Activated CD8-positive, alpha-beta memory T cell treated with anti-CD3 and anti-CD28 coated beads for 48 hours (primary cell): ENCODE results near the gene CAMKV.

Experiments used
- DNase-seq, 3 experiments: peaks; one replicate each; pipeline ENCODE4 v3.0.0-alpha.2; 2020; ENCODE audit warnings: low read depth in 2 of 3, low spot score in 2 of 3

Gene CAMKV

DNA sequence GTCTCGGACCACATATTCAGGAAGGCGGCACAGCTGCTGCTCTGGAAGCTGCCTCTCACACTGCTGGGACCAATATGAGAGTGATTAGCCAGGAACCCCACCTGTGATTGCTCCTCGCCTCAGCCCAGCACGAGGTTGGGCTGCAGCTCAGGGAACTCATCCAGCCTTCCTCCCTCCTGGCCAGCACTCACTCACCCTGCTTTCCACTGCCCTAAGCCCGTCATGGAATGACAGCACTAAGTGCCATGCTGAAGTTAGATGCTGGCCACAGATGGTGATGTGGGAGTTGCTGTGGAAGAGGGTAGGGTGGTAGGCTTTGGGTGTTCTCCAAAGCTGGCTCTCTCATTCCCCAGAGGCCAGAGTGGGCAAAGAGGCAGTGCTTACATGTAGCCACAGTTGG lies 26.6 kb upstream of the CAMKV start:
- DNase-seq, result no peak

DNA sequence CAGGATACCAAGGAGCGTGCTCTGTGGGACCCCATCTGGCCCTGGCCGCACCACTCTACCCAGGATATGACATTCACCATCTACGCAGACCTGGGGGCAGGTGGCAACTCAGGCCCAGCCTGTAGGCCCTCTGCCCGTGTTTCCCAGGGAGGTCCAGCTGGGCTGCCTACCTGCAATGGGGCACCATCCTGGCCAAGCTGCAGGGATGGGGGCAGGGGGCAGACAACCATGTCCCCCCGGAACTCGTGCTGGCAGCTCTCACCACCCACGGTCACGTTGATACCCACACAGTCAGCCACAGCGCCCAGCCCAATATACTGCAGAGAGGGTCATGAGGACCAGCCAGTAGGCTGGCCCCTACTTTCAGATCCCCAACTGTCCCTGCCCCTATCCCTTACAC lies 26.1 kb upstream of the CAMKV start:
- no peak for DNase-seq

DNA sequence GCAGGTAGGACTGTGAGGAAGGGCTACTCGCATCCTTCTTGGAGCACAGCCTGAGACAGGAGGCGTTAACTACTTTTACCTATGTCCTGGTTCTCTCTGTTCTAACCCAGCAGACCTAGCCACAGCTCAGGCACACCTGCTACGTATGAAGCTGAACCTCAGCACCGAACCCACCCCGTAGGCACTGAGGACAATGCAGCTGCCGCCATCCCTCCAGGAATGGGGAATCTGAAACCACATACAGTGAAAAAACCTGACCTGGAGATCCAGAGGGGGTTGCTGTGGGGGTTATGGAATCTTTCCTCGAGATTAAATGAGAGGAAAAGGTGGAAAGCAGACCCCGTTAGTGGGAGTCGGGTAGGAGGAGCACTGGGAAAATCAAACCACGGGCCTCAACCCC lies 19.6 kb upstream of the CAMKV start:
- no peak for DNase-seq

DNA sequence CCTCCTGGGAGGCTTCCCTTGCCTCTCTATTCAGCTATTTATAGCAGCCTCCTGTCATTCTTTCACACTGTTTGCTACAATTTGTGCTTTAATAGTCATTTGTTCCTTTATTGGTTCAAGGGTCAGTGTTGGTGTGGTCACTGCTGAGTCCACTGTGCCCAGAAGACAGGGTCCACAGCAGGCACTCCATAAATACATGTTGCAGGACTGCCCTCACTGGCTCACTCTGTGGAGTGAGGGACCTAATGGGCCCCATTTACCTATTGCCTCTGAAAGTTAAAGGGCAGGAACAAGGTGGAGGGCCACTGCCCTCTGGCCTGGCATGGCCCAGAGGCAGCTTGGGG lies 17.2 kb upstream of the CAMKV start:
- no peak for DNase-seq

DNA sequence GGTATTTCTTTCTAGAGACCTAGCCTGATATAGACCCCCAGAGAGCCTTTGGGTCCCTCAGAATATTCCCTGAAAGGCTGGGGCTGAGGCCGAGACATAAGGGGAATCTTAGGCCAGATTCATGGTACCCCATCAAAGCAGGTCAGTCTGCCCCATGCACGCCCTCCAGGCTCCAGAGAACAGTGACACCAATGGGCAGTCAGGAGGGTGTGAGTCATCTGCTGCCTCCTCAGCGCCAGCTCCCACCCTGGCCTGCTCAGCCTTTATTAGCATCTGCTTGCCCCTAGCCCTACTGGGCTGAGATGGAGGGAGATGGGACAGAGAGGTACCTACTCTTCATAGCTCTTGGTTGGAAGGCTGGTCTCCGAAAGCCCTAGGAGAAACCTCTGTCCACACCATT lies 14.3 kb upstream of the CAMKV start:
- DNase-seq, result no peak

DNA sequence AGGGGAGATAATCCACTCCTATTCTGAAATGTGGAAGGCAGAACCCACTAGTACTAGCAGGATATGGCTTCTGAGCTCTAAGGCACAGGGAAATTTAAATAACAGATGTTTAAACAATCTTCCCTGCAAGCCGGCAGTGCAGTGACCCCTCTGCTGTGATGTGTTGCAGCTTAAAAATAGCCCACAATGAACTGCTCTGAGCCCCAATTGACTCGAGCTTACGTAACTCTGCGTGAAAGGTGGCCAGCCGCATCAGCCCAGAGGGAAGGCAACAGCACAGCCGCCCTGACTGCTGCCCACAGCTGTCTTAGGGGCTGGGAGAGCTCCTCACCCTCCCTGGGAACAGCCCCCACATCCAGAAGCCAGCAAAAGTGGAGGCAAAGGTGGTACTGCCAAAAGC lies 12.5 kb upstream of the CAMKV start:
- no peak for DNase-seq

DNA sequence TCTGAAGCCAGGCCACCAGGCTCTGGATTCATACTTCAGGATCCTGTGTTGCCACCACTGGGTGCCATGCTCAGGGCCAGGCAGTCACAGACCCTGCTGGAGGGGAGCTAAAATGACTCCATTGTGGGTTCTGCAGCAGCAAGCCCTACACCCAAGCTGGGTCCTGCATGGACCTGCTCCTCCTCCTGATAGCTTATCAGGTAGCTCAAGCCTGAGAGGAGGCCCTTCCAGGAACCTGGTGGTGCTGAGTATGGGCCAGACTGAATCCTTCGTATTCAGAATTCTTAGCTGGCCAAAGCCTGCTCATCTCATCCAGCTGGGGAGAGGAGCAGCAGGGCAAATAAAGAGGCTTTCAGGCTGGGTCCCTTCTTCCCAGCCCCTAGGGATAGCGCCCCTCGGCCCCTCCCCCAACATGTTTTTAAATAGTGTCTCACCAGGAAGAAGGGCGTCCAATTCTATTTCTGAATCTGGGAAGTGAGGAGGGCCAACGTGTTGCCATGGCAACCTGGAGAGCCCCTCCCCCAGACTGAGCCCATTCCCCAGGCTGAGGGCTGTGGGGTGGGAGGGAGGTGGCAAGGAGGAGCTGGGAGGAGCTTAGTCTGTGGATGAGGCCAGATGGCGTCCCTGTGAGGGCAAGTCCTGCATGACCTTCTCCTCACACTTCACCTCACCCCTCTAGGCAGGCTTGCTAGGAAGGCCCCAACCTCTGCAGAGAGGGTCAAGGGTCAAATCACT lies 11.0 kb upstream of the CAMKV start:
- no peak for DNase-seq

DNA sequence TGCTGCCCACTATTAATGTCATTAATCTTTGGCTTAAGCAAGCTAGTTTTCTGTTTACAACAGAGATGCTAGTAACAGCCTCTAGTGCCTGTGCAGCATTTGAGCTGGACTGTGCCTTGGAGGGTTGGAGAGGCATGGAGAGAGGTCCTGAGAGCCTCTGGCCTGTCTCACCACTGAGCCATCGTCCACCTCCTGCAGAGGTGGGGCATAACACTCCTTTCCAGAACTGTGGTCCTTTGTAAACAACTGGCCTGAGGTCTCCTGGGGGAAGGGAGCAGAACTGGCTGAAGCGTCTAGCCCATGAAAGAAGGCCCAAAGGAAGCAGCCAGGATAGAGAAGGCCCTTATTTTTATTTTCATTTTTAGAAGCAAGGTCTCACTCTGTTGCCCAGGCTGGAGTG lies 10.0 kb upstream of the CAMKV start:
- DNase-seq, result no peak

DNA sequence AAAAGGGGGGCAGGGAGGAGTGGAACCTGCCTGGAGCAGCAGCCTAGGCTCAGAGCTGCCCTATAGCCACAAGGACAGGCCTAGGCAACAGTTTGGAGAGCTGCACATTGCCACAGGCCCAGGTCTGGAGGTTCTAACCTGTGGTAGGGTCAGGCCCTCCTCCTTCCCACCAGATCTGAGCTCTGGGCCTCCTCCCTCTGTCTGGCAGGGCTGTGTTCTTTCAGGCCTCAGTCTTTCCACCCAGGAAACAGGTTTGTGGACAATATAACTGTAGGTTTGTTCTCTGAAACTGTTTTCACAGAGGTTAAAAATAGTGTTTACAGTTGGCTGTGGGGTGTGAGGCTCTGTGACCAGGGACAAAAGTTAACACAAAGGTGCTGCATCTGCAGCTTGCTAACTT lies 9.0 kb upstream of the CAMKV start:
- DNase-seq, result no peak

DNA sequence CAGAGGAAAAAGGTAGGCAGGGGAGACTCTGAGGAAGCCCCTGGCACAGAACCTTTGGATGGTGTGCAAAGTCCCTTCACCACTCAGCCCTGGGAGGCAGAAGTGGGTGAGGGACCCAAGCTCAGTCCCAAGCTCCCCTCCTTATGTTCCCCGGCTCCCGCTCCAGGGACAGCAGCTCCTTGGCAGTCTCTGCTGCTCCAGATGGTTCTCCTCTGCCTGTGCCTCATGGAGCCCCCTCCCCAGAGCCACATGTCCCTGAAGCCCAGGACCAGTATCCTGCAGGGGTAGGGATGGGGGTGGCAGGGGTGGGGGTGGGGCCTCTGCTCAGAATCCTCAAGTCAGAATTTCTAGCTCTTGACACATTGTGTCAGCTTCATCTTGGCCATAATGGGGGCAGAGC lies 8.0 kb upstream of the CAMKV start:
- no peak for DNase-seq

DNA sequence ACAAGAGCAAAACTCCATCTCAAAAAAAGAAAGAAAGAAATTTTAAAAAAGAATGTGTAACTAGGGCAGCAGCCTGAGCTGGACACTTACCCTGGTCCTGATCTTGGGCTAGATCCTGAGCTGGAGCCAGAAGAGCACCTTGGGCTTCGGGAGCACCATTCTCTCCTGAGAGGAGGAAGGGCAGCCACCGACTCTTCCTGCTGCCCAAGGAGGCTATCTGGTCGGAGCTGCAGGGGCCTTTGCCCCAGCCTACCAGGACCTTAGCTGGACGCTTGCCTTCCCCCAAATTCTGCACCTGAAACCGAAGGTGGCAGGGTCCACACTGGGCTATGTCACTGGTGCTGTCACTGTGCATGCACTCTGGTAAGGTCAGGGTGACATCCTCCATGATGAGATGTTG lies 6.9 kb upstream of the CAMKV start:
- no peak for DNase-seq

DNA sequence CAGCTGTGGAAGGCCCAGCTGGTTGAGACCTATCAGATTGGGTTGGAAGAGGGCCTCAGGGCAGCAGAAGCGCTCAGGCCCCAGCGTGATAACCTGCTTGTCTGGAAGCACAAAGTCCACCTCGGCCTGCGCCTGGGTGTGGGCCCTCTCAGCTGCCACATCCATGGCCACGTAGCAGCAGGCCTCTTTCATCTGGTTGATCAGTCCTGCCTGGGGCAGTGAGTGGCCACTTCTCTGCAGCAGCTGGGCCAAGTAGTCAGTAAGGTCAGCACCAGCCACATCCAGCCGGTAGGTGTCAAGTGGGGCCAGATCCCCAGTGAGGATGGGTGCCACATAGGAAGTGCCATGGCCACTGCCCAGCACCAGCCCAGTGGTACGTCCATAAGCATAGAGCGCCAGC lies 3.9 kb upstream of the CAMKV start:
- DNase-seq, result no peak

DNA sequence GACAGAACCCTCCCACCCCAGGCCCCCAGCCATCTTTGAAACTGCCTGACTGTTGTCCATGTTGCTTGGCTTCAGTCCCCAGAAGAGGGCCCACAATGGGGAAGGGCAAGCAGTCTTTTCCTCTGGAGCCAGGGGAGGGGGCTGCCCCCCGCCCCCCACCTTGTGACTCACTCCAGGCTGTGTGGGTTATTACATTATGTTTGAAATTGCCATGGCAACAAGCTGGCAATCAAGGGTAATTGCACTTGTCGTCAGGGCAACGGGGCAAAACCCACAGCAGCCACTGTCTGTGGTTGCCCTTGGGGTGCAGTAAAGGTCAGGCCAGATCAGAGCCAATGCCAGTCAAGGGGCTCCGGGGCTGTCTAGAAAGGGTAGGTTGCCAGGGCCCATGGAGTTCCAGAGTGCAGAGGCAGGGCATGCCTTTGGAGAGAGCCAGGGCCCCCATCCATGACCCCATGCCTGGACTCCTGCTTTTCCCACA lies 3.1 kb upstream of the CAMKV start:
- DNase-seq, result no peak

DNA sequence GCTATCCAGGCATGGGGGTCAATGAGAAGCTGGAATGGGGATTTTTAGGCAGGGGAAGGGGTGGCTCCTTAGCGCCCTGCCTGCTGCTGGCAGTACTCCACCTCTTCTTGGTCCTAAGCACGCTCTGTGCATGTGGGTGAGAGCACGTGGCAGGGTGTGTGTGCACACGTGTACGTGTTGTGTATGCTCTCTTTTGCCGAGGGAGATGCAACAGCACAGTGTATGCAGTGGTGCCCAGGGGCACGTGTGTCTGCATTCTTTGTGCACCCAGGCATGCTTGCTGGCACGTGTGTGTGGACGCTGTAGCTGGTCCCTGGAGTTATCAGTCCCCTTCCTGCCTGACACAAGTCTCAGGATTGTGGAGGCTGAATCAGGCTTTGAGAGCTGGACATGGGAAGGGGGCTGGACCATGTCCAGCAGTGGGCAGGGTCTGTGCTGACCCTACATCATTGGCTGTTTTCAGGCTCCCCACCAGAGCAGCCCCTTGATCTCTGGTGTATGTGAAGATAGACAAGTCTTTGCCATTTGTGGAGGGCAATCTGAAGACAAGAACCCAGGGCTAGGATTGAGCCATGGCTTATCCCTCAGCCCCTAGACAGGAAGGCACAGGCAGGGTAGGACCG lies 1.9 kb upstream of the CAMKV start:
- no peak for DNase-seq

DNA sequence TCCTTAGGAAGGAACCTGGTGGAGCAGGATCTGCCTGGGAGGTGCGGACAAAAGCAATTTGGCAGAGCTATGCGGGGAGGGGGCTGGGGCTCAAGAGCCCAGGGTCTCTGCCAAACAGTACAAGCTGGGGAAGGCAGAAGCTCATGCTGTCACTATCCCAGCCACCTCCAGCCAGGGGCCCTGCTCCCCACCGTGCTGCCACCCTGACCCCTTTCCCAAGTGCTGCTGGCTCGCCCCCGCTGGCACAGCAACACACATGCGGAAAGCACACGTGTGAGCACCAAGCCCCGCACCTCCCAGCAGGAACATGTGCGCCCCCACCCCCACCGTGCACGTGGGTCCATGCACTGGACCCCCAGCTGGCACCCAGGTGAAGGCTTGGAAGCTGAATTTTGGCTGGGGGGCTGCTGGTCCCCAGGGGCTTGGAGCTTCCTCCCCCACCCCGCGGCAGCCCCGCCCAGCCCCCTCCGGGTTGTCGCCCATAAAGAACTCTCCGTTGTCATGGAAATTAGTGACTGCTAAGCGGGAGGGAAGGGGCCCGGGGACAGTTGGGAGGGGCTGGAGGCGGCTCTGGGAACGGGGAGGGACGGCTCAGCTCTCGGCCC lies 742 bp downstream of the CAMKV start:
- no peak for DNase-seq

DNA sequence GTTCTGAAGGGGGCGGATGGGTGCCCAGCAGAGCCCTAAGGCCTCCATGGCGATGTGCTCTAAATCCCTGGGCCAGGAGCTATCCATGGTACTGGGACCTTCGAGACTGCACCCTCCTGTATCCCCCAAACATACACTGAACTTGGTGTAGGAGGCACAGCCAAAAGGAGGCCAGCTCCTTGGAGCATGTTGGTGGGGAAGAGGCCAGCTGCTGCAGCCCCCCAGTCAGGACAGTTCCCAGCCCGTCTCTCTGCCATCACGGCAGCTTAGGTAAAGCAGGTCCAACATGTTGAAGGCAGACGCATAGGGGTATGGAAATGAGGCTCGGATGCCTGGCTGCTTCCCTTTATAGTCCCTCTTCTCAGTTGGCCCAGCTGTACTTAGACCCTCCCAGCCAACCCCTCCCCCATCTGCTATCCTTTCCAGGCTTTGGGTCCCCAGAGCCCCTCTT lies 1.8 kb downstream of the CAMKV start:
- no peak for DNase-seq

DNA sequence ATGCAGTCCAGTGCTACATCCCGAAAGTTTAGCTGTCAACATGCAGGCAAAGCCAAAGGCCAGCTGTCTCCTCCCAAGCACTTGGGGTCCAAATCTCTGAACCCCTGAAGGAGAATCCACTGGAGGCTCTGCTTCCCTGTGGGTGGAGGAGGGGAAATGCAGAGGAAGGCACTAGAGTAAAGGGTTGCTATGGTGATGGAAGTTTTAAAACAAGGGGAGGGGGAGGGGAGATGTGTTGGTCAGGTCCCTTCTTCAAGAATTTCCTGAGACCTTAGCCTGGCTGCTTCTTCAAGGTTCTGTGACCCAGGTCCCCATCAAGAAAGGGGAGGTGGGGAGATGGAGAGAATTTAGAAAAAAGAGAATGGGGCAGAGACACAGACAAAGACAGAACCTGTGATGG lies 2.3 kb downstream of the CAMKV start:
- no peak for DNase-seq

DNA sequence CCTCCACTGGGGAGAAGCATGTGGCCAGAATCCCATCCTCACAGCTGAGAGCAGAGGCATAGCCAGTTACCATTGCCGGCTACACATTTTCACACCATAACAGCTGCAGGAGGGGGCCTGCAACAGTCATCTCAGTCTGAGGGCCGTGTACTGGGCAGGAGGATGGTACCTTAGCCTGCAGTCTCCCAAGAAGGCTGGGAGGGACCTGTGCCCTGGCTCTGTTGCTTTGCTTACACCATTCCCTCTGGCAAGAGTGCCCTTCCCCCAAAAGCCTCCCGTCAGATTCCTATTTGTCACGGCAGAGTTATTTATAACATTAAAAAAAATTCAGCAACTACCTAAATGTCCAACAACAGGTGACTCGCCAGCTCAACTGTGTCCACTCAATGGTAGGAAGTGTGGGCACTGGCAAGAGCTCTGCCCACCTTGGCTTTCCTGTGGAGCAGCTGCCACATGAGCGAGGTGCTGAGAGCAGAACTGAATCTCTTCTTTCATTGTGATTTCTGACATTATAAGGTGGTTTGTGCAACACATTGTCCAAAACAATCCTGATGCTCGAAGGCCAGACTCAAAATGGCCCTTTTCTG lies 4.4 kb downstream of the CAMKV start:
- no peak for DNase-seq

DNA sequence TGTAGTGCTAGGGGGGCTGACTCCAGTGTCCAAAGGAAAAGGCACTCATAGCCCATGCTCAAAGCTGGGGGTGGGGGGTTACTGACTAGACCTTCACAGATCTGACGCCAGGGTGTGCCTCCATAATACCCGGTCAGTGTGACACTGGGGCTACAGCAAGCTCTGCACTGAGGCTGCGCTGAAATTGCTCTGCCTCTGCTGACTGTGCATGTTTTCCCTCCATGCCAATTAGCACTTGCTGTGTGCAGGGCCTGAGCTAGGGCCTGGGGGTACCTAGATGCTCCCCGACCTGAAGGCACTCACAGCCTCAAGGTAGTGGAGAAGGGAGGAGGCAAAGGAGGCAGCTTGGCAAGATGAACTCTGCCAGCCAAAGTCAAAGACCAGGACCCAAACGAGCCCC lies 5.2 kb downstream of the CAMKV start:
- no peak for DNase-seq

DNA sequence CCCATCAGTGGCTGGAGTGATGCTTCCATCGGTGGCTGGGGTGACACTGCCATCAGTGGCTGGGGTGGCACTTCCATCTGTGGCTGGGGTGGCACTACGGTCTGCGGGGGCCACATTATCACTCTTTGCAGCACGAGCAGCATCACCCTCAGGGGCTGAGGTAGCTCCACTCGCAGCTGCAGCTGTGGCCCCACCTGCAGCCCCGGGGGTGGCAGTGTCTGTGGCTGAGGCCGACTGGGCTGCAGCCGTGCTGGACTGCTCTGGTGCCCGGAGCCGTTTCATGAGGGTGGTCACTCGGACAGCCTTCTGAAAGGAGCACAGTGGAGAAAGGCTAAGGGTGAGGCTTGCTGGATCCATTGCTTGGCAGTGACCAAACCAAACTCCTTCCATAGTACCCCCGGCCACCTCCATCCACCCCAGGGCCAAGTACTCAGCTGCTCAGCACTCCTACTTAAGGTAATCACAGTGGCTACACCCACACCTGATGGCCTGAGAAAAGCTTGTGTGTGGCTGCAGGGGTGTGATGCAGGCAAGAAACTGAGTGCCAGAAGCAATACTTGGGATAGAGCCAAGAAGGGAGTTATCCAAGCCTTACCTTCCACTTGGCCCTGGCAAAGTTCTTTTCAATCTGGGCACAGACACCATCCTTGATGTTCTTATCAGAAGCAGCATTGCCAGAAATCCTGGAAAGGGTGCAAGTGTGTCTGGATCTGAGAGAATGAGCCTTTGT lies 10.0 kb downstream of the CAMKV start:
- DNase-seq, result no peak

DNA sequence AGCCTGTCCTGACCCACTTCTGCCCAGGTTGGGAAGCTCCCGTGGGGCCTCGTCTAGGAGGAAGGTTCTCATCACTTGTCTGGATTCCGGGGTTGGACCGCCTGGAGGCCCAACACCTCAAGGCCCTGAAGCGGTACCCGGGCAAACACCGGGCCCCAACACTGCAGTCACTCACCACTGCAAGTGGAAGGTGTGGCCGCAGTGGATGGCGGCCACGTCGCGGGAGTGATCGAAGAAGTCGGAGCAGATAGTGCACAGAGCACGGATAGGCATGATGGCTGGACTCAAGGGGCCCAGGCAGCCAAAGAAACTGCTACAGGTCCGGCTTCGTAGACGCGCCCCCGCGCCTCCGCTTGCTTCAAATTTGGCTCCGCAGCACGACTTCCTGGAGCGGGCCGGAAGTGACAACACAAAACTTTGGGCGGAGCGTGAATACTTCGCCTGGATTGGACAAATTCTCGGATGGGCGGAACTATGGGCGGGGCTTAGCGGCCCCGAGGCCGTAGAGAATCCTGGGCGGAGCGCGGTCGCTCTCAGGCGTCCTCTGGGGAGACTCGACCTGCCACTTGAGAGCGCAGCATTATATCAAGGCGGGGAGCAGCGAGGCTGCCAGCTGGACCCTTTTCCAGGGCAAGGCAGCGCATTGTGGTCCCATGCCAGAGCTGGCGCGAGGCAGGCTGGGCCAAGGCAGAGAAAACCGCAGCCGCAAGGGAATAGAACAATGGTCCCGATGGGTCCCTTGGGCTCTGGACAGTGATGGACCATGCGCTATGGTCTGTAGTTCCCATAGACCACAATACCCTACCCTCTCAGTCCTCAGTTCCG lies 13.3 kb downstream of the CAMKV start, which contains the start of gene TRAIP:
Gene TRAIP, minus strand, starts transcription at position 384 of the 825 bp plus-strand sequence. Its CDS starts 111 bp downstream, at position 273.
- peak; percentile 82 to 92 (median 91) for DNase-seq
